NCI-H69 (cell line): ENCODE results near the gene FFAR1.
"Not testable (repeated sequence)": the region's sequence is repeated elsewhere in the genome, so short reads cannot be mapped to it uniquely, and the experiment has no call there.

ENCODE experiments used
- DNase-seq: peaks from one replicate; lab custom pipeline; 2025; lab: John Stamatoyannopoulos, UW

Gene FFAR1

DNA sequence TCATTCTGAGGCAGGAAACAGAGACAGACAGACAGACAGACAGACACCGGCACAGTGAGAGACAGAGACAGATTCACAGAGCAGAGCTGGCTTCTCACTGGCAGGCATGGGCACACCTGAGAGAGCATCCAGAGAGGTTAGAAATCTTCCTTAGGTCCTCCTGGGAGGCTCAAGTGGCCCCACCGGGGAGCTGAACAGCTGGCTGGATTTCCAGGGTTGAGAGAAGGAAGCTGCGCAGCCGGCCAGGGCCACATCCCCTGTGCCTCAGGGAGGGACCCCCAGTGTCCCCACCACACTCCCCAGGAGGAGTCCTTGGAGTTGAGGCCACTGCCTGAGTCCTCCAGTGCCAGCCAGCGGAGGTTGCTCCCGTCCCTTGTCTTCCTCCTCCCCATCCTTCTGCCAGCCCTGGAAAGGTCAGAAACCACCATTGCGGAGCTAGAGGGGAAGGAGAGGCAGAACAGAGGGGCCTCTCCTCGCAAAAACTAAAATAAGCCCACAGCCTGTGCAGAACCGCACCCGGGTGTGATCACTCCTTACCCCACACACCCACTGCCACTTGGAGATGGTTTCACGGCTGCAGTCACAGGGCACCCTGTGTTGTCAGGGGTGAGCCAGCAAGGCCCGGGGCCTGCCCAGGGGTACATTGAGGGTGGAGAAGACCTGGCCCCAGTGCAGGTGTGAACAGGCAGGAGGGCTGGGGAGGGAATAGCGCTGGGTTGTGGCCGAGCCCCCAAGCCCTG, 14.7 kb downstream of the FFAR1 start:
- DNase-seq, result no peak

DNA sequence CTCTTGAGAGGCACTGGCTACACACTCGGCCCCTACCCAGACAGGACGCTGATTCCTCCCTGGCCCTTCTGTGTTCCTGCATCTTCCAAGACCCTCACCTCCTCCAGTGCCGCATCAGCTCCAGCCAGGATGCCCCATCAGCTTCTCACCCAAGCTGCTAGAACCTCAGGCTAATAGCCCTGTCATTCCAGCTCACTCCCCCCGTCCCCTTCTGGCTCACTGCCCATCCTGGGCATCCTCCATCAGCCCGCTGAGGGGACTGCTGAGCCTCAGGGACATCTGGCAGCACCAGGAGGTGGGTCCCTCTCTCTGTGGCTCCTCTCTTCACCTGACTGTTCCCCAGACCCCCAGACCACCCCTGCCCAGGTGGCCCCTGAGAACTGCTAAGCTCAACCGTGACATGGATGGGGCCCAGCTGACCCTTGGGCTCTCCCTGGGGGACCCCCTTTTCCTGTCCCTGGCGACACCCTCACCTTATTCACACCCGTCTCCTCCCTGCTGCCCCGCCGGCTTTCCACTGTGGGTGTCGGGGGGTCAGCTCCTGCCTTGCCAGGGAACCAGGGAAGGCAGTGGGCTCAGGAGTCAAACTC, 15.4 kb downstream of the FFAR1 start:
- no peak for DNase-seq

DNA sequence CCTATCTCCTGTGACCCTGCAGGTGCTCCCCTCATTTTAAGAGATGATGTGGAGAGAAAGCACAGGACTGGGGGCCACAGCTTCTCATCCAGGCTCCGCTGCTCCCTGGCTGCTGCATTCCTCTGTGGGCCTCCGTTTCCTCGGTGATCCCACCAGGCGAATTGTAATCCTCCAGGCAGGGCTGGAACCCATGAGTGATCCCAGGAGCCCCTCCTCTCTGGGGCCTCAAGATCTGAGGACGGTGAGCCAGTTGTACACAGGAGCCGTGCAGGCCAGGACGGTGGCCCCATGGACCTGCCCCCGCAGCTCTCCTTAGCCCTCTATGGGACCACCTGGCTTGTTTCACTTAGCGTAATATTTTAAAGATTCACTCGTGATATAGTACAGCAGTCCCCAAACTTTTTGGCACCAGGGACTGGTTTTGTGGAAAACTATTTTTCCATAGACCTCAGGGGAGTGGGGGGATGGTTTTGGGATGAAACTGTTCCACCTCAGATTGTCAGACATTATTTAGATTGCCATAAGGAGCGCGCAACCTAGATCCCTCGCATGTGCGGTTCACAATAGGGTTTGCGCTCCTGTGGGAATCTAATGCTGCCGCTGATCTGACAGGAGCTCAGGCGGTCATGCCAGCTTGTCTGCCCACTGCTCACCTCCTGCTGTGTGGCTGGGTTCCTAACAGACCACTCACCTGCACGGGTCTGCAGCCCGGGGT, 16.2 kb downstream of the FFAR1 start:
- no peak for DNase-seq

DNA sequence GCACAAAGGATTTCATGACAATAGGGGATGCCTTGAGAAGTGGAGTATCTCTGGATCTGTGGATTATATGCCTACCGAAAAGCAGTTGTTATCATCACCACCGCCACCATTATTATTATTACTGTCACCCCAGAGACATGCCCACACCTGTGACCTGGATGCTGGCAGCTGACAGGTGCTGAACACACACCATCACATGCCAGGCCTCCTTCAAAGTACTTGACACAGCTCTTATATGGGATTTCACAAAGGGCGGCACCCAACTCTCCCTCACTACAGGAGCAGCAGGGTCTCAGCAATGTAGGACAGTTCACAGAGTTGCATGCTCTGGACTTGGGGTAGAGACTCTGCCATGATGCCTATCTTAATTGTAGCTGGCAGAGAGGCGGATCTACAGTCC, 17.6 kb downstream of the FFAR1 start:
- DNase-seq, result no peak

DNA sequence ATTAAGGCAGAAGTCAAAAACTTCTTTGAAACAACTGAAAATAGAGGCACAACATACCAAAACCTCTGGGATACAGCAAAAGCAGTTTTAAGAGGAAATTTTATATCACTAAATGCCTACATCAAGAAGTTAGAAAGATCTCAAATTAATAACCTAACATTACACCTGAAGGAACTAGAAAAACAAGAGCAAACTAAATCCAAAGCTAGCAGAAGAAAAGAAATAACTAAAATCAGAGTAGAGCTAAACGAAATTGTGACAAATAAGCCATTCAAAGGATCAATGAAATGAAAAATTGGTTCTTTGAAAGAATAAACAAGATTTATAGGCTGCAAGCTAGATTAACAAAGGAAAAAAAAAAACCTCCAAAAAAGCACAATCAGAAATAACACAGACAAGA, 20.7 kb downstream of the FFAR1 start:
- no peak for DNase-seq

DNA sequence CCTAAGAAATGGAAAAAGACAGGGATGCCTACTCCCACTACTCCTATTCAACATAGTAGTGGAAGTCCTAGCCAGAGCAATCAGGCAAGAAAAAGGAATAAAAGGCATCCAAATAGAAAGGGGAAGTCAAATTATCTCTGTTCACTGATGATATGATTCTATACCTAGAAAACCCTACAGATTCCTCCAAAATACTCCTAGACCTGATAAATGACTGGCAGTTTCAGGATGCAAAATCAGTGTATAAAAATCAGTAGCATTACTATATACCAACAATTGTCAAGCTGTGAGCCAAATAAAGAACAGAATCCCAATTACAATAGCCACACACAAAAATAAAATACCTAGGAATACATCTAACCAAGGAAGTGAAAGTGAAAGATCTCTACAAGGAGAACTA, 21.8 kb downstream of the FFAR1 start:
- no peak for DNase-seq

DNA sequence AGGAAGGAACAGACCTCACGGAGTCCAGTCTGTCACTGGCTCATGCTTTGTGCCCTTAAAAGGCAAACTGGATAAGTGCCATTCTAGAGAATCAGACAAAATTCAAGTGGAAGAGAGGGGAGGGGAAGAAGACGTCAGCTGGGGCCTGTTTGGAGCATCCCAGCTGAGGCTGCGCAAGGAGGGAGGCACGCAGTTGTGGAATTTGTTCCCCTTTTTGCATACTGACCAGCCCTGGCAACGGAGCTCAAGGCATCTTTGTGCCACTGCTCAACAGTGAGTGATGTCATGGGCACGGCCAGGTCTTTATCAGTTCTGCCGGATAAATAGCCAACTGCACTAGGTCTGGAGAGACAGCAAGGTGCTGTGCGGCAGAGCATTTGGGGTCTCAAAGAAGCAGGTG, 23.0 kb downstream of the FFAR1 start, which contains the start of gene GPR42:
TSS of gene GPR42 (plus strand) at position 347 of the 400 bp plus-strand sequence. CDS start 292 bp downstream, outside the sequence.
- no peak for DNase-seq

DNA sequence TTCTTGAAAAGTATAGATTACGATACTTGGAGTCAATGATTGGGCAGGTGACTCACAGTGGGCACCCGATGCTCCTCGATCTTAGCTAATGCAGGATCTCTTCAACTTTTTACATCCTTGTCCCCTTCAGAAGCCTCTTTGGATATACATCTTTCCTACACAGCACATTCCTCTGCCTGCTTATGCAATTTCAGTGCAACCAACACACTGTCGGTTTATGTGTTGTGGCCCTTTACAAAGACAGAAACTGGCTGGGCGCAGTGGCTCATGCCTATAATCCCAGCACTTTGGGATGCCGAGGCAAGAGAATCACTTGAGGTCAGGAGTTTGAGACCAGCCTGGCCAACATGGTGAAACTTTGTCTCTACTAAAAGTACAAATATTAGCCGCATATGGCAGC, 25.8 kb downstream of the FFAR1 start:
- DNase-seq, result no peak

DNA sequence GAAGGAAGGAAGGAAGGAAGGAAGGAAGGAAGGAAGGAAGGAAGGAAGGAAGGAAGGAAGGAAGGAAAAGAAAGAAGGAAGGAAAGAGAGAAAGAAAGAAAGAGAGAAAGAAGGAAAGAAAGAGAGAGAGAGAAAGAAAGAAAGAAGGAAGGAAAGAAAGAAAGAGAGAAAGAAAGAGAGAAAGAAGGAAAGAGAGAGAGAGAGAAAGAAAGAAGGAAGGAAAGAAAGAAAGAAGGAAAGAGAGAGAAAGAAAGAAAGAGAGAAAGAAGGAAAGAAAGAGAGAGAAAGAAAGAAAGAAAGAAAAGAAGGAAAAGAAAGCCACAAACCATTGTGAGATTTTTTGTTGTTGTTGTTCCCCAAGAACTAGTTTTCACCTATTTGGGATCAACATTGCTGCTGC, 26.3 kb downstream of the FFAR1 start:
- DNase-seq, result not testable (repeated sequence)

DNA sequence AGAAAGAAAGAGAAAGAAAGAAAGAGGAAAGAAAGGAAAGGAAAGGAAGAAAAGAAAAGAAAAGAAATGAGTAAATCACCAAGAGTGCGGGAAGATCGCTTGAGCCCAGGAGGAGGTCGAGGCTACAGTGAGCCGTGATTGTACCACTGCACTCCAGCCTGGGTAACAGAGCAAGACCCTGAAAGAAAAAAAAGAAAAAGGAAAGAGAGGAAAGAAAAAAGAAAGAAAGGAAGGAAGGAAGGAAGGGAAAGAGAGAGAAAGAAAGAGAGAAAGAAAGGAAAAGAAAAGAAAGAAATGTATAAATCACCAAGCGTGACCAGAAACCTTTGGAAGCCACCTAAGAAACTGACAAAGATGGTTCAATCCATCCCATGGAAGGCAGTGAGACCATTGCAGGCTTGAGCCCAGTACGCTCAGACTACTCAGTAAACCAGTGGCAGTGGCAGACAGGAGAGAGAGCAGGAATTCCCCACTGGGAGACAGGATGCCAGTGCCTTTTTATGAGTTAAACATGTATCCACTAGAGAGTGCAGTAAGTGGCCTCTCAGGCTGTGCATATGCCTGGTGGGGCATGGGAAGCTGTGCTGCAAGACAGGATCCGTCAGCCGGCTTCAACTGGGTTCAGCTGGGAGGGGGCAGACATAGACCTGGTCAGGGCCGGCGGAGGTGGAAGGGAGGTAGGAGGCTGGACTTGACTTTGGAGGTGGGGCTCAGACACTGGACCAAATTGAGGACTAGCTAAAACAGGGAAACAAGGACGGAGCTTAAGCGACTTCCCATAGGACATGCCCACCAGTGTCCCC, 28.0 kb downstream of the FFAR1 start:
- DNase-seq, result no peak

DNA sequence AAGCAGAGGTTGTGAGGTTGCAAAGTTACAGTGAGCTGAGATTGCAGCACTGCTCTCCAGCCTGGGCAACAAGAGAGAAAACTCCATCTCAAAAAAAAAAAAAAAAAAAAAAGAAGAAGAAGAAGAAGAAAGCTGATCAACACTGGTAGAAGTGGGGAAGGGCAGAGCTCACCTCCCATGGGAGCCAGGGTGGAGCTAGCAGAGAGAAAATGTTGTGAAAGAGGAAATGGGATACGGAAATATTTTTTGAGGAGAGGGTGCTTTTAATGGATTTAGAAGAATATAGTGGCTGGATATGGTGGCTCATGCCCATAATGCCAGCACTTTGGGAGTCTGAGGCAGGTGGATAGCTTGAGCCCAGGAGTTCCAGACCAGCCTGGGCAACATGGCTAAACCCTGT, 30.0 kb downstream of the FFAR1 start:
- DNase-seq, result no peak

DNA sequence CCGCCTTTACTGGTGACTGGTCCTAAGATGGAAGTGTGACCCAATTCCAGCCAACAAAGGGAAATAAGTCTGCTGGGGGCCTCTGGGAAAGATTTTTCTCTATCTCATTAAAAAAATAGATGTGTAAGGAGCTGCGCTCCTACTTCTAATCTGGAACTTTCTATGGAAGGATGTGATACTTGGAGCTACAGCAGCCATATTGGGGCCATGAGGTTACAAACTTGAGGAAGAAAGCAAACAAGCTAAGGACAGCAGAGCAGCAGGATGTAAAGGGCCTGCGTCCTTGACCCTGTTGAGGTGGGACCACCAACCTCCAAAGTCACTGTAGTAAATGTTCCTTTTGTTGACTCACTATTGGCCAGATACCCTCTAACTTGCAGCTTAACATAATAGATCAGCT, 30.7 kb downstream of the FFAR1 start:
- DNase-seq, result no peak

DNA sequence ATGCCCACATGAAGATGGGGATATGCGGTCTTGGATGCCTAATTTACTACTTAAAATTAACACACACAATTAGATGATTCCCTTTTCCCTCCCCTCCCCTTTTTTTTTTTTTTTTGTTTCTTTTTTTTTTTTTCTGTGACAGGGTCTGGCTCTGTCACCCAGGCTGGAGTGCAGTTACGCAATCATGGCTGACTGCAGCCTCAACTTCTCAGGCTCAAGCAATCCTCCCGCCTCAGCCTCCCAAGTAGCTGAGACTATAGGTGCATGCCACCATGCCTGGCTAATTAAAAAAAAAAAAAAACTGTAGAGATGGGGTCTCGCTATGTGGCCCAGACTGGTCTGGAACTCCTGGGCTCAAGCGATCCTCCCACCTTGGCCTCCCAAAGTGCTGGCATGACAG, 31.8 kb downstream of the FFAR1 start:
- not testable (repeated sequence) for DNase-seq

DNA sequence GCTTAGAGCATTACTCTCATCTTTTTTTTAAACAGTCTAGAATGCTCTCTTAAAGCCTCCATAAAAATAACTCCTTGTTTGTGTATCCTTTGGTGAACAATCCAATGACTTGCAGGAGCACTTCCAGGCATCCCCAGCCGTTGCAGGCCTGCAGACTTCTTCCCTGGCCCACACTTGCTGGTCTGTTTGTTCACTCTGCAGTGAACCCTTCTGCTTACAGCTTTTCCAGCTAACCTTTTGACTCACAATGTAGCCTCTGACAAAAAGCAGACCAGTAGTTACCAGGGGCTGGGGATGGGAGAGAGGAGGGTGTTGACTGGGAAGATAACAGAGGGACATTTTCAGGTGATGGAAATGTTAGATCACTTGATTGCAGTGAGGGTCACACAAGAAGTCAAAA, 32.3 kb downstream of the FFAR1 start:
- DNase-seq, result no peak

DNA sequence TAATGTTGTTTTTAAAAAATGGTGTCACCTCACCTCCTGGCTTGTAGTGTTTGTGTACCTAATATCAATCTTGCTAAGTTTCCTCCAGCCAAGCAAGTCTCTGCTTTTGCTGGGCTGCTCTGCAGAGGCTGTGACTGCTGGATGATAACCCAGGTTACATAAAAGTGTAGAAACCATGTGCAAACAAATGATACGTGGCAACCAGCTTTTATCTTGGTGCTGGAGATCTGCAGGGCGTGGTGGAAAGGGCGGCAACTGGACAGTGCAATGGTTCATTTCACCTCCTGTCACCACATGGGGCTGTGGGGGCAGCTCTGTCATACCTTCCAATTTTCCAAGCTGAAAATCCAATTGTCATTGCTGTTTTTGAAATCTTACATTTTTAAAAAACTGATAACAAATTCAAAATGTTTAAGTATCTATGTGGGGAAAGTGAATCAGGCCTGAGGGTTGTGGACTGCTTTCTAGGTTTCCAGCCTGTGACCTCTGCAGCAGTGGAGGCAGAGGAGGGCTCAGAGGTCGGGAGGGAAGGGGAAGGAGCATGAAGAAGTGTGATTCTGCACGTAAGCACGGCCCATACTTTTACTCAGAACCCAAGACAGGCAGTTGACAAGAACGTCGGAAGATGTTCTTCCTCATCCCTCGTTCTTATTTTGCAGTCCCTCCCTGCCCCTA, 32.9 kb downstream of the FFAR1 start:
- DNase-seq, result no peak

DNA sequence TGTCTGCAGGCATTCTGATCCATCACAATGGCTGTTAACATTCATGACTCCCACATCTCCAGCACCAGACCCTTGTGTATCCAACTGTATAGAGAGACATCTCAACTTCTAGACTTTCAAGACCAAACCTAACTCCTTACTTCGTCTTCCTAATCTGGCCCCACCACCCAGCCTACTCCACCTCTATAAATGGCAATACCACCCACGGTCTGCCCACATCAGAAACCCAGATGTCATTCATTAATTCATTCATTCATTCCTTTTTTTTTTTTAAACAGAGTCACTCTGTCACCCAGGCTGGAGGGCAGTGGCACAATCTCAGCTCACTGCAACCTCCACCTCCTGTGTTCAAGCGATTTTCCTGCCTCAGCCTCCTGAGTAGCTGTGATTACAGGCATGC, 33.6 kb downstream of the FFAR1 start:
- no peak for DNase-seq

DNA sequence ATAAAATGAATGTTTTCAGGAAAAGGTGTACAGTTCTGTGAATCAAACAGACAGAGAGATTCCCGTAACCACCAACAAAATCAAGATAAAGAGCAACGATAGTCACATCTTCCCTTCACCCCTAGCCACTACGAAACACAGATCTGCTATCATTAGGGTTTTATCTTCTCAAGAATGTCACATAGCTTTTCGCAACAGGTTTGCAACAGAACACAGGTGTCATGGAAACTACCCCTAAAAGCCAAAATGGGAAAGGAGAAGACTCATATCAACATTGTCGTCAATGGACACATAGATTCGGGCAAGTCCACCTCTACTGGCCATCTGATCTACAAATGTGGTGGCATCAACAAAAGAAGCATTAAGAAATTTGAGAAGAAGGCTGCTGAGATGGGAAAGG, 34.2 kb downstream of the FFAR1 start:
- DNase-seq, result no peak

DNA sequence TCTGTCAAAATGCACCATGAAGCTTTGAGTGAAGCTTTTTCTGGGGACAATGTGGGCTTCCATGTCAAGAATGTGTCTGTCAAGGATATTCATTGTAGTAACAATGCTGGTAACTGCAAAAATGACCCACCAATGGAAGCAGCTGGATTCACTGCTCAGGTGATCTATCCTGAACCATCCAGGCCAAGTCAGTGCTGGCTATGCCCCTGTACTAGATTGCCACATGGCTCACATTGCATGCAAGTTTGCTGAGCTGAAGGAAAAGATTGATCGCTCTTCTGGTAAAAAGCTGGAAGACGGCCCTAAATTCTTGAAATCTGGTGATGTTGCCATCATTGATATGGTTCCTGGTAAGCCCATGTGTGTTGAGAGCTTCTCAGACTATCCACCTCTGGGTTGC, 35.8 kb downstream of the FFAR1 start:
- DNase-seq, result no peak

DNA sequence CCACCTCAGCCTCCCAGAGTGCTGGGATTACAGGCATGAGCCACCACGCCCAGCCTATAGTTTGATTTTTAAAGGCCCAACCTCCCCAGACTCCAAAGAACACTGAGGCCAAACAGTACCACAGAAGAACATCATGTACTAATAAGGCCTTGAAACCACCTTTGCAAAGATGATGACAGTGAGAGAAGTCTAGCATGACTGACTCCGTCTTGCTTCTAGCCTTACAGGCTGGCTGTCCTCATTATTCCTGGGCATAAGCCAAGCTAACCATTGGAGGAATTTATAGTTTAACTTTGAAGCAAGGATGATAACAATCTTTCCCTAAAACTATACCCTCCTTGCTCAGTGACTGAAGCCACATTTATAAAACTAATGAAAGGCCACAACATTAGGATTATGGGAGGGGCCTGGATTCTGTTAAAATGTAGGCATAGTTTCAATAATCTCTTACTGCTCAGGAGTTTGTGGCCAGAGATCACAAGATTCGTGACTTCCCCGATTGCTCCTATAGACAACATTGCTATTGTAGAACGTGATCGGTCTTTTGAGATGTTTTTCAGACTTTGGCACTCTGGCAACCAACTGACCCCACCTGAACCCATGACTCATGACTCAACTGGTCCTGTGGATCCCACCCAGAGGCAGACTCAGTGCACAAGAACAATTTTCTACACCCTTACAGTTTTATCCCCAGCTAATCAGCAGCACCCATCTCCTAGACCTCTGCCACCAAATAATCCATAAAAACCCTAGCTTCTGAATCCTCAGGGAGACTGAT, 40.8 kb downstream of the FFAR1 start:
- no peak for DNase-seq

DNA sequence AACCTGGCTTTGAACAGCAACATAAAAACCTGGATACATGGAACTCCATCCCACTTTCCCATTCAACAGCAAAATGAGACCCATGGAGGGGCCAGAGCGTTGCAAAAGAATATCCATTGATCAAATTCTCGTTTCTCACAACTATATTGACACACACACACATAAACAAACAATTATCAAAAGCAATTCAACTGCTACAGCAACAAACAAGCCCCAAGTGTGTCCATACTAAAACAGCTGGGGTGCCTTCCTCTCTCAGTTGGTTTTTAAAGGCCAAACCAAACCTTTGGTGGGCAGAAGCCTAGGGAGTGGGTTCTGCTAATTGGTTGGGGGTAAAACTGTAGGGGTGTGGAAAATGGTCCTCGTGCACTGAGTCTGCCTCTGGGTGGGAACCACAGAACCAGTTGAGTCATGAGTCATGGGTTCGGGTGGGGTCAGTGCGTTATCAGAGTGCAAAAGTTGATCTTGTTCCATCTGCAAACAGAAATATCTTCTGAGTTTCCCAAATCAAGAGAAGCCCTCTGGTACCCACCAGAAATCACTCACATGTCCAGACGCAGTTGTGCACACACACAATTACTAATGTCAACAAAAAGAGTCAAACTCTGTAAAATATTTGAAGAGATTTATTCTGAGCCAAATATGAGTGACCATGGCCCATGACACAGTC, 41.6 kb downstream of the FFAR1 start:
- DNase-seq, result no peak
